ENCODE measurements around the gene BST1. TPM values are rescaled to one million over a fixed set of nuclear protein-coding genes. Genes with fewer than 3 reads are reported as not detected.

BST1 gene
- total RNA-seq, 1 experiment from 2014 or later, result 3.0 TPM

- DNase-seq (ENCODE audit: low read depth, low spot score) (no peak), ATAC-seq (no peak)
- Histone ChIP-seq H3K36me3 (ENCODE audit: control insufficient read depth, insufficient read depth, low read length) (no peaks in the 10 kb centered on the region), H3K4me3 (ENCODE audit: low read depth in 2 of 2, low read length in 2 of 2) (no peak overlapping the region), H3K9me3 (ENCODE audit: control insufficient read depth, insufficient read depth, low read depth, low read length) (no peaks in the 10 kb centered on the region), H3K4me1 (ENCODE audit: control insufficient read depth, insufficient read depth, low read length) (no peaks in the 10 kb centered on the region), H3K27me3 (ENCODE audit: control insufficient read depth, insufficient read depth, low read length) (no peaks in the 10 kb centered on the region), H3K27ac (ENCODE audit: low read length) (no peak overlapping the region)
- in situ Hi-C loops (cut with HindIII; ENCODE audit: low pct_unique_long_range_greater_than_20kb, low sequenced_read_pairs), result no loop called here
- BruUV-seq (replicated peaks), result no TSS peak
- TF ChIP-seq CTCF (IDR thresholded peaks at IDR 0.05) (no peak), POLR2AphosphoS5 (IDR thresholded peaks at IDR 0.05; ENCODE audit: low read depth, low read length) (no peak), REST (IDR thresholded peaks at IDR 0.05; ENCODE audit: insufficient read depth in 1 of 2, low read depth in 2 of 2, low read length in 1 of 2) (no peak), TCF7L2 (IDR thresholded peaks at IDR 0.05; ENCODE audit: low read depth, low read length) (no peak), SIN3A (IDR thresholded peaks at IDR 0.05; ENCODE audit: borderline replicate concordance, insufficient read depth, low read depth, low read length) (no peak)
- ChIA-PET CTCF (no interaction called here), POLR2A (no interaction called here)
- intact Hi-C loops (cut with micrococcal nuclease; ENCODE audit: unreplicated experiment), result no loop called here
Observed at GRCh38 chr4:15765391-15765790, 62.5 kb downstream of the BST1 start.

- CTCF ChIA-PET, result no interaction called here
- intact Hi-C loops (cut with micrococcal nuclease; ENCODE audit: unreplicated experiment) (no loop called here), in situ Hi-C loops (cut with HindIII; ENCODE audit: low pct_unique_long_range_greater_than_20kb, low sequenced_read_pairs) (no loop called here)
- no peaks in the 10 kb centered on the region for H3K36me3 ChIP-seq (ENCODE audit: control insufficient read depth, insufficient read depth, low read length)
- H3K4me1 ChIP-seq (ENCODE audit: control insufficient read depth, insufficient read depth, low read length), result no peaks in the 10 kb centered on the region
- ATAC-seq, result no peak
- no peak overlapping the region for H3K27ac ChIP-seq (ENCODE audit: low read length)
- no TSS peak for BruUV-seq (replicated peaks)
- no peaks in the 10 kb centered on the region for H3K27me3 ChIP-seq (ENCODE audit: control insufficient read depth, insufficient read depth, low read length)
- H3K9me3 ChIP-seq (ENCODE audit: control insufficient read depth, insufficient read depth, low read depth, low read length), result no peaks in the 10 kb centered on the region
- no peak overlapping the region for H3K4me3 ChIP-seq (ENCODE audit: low read depth in 2 of 2, low read length in 2 of 2)
- TF ChIP-seq REST (IDR thresholded peaks at IDR 0.05; ENCODE audit: insufficient read depth in 1 of 2, low read depth in 2 of 2, low read length in 1 of 2) (no peak), POLR2AphosphoS5 (IDR thresholded peaks at IDR 0.05; ENCODE audit: low read depth, low read length) (no peak), TCF7L2 (IDR thresholded peaks at IDR 0.05; ENCODE audit: low read depth, low read length) (no peak), SIN3A (IDR thresholded peaks at IDR 0.05; ENCODE audit: borderline replicate concordance, insufficient read depth, low read depth, low read length) (no peak)
- no peak for DNase-seq (ENCODE audit: low read depth, low spot score)
- POLR2A ChIA-PET, result interaction anchor here (0.7 kb wide), 1 partner anchor 263 kb away, joined by 8 read pairs; no protein-coding TSS in a partner anchor
Observed at GRCh38 chr4:15765910-15766697, 63.2 kb downstream of the BST1 start.
